WERI-Rb-1 (cell line): ENCODE data around the gene FRMD4A.

ENCODE experiments used
- DNase-seq: peaks from one replicate; pipeline ENCODE4 v3.0.0-alpha.2; 2020
- H3K27ac ChIP-seq: fragments of 250-450 bp; sonication (Bioruptor Pico); 2 replicates; pipeline ENCODE4 v1.5.1; 2020; ENCODE audit warnings: mild to moderate bottlenecking, moderate library complexity
- H3K27me3 ChIP-seq: fragments of 250-450 bp; sonication (Bioruptor Pico); 2 replicates; pipeline ENCODE4 v1.5.1; 2021; ENCODE audit warnings: mild to moderate bottlenecking, low read depth, moderate library complexity; ENCODE audit not compliant: insufficient read depth, severe bottlenecking
- H3K36me3 ChIP-seq: fragments of 250-450 bp; sonication (Bioruptor Pico); 2 replicates; pipeline ENCODE4 v1.5.1; 2020; ENCODE audit warnings: mild to moderate bottlenecking, moderate library complexity
- H3K4me3 ChIP-seq: 2 replicates; pipeline ENCODE4 v1.5.1; 2011; ENCODE audit warnings: low read depth, mild to moderate bottlenecking, control low read depth, low read length
- H3K9me3 ChIP-seq: fragments of 250-450 bp; sonication (Bioruptor Pico); 2 replicates; pipeline ENCODE4 v1.5.1; 2021; ENCODE audit warnings: mild to moderate bottlenecking, moderate library complexity; ENCODE audit not compliant: severe bottlenecking
- CTCF ChIP-seq: IDR thresholded peaks from 2 replicates; pipeline ENCODE4 v1.5.1; 2011; ENCODE audit warnings: low read depth, mild to moderate bottlenecking, control low read depth, inconsistent platforms, low read length

Gene FRMD4A

DNA sequence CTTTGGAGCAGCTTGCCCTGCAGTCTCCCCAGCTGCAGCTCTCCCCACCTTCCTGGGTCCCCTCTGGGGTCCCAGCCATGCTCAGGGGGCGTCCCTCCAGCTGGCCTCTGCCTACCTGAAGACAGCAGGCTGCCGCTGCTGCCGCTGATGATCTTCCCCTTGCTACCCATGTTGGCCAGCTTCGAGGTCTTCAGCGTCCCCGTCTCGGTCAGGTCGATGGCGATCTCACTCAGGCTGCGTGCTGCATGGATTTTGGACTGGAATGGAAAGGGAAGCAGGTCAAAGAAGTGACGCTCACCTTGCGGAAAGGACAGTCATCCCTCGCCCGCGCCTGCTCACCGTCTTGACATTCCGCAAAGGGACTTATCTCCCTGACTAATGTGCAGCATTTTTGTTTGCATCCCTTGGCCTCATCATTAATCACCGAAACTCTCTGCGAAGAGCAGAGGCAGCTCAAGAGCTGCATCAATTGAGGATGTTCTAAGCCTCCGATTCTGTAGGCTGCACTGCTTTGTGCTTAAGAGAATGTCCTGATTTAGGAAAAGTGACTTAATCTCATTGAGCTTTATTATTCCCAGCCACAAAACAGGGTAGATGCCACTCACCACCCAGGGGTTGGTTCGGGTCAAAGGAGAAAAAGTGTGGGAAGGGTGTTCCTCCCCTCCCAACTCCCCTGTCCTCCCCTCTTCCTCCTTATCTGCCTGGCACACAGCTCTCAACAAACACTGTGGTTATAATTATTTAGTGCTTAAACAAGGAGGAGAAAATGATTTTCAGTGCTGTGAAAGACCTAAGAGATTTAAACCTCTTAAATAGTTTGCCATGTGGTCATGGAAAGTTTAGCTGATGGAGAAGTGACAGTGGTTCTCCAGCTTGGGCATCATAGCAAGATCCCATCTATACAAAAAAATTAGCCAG lies 636.7 kb downstream of the FRMD4A start:
- H3K4me3 ChIP-seq = no peak overlapping the region
- H3K36me3 ChIP-seq = no peaks in the 10 kb centered on the region
- no peak for DNase-seq
- H3K27me3 ChIP-seq = no peaks in the 10 kb centered on the region
- TF ChIP-seq CTCF = no peak
- H3K27ac ChIP-seq = no peak overlapping the region
- no peaks in the 10 kb centered on the region for H3K9me3 ChIP-seq

- Histone ChIP-seq H3K27me3 (no peaks in the 10 kb centered on the region), H3K27ac (peak overlapping the region; percentile 74), H3K4me3 (peak overlapping the region; percentile 31), H3K9me3 (no peaks in the 10 kb centered on the region), H3K36me3 (no peaks in the 10 kb centered on the region)
- no peak for TF ChIP-seq CTCF
- peak; percentile 46 for DNase-seq
Measured at GRCh38 chr10:13690281-13690825, 640.4 kb downstream of the FRMD4A start.

GRCh38 chr10:13686331-13686752 lies 644.4 kb downstream of the FRMD4A start:
- H3K27ac ChIP-seq = no peak overlapping the region
- no peaks in the 10 kb centered on the region for H3K9me3 ChIP-seq
- no peak overlapping the region for H3K4me3 ChIP-seq
- no peaks in the 10 kb centered on the region for H3K36me3 ChIP-seq
- no peaks in the 10 kb centered on the region for H3K27me3 ChIP-seq
- DNase-seq = no peak
- no peak for TF ChIP-seq CTCF

DNA sequence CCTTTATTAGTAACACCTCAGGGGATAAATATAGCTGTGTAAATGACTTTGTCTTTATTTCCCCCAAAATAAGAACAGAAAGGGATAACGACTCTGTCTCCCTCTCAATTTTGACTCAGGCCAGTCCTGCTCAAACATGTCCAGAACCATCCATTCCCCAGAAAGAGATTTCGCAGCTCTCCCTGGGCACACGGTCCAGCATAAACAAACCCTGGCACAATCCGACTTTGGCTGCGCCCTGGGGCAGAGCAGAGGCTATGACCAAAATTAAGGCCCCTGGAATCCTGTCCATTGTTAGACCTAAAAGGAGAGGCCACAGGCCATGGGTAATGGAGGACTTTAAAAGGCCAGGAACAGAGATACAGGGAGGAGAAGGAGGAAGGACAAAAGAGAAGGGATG lies 644.8 kb downstream of the FRMD4A start:
- Histone ChIP-seq H3K27ac (no peak overlapping the region), H3K4me3 (no peak overlapping the region), H3K36me3 (no peaks in the 10 kb centered on the region), H3K27me3 (no peaks in the 10 kb centered on the region), H3K9me3 (no peaks in the 10 kb centered on the region)
- no peak for TF ChIP-seq CTCF
- no peak for DNase-seq

- Histone ChIP-seq H3K4me3 (no peak overlapping the region), H3K27me3 (no peaks in the 10 kb centered on the region), H3K9me3 (no peaks in the 10 kb centered on the region), H3K36me3 (no peaks in the 10 kb centered on the region), H3K27ac (no peak overlapping the region)
- no peak for TF ChIP-seq CTCF
- no peak for DNase-seq
Measured at GRCh38 chr10:13684806-13685482, 645.8 kb downstream of the FRMD4A start.
